WTC11 (cell line): Measurements from ENCODE around the gene TNIP2. TPM values are rescaled to one million over a fixed set of nuclear protein-coding genes. Genes with fewer than 3 reads are reported as not detected.
A peak's percentile ranks its signal among the peaks of the same experiment; 100 is the strongest.

Experiments
- ATAC-seq: fragments of 200-7000 bp; cut with Tn5 transposase; 2 replicates; pipeline ENCODE4 v1.10.0; 2021; ENCODE audit warnings: mild to moderate bottlenecking, moderate library complexity
- CTCF ChIA-PET: fragments of 300-600 bp; sonication (Branson Sonifier 250); formaldehyde crosslinking; loops from one replicate; lab custom pipeline; 2021; ENCODE audit warnings: antibody characterized with exemption; lab: Charles Lee
- POLR2A ChIA-PET: fragments of 350-600 bp; sonication (Branson Sonifier 250); formaldehyde crosslinking; loops from one replicate; lab custom pipeline; 2021; ENCODE audit warnings: antibody characterized with exemption; lab: Charles Lee
- DNase-seq: peaks from one replicate; pipeline ENCODE4 v3.0.0; 2021; ENCODE audit warnings: low spot score
- H3K27ac Mint-ChIP-seq: 2 replicates; pipeline ENCODE4 v1.8.0; 2021; ENCODE audit warnings: mixed read lengths
- H3K27me3 Mint-ChIP-seq: 2 replicates; pipeline ENCODE4 v1.8.0; 2021; ENCODE audit warnings: low read depth, mild to moderate bottlenecking, moderate library complexity, mixed read lengths
- H3K36me3 Mint-ChIP-seq: 2 replicates; pipeline ENCODE4 v1.8.0; 2021; ENCODE audit warnings: mixed read lengths
- H3K4me1 Mint-ChIP-seq: 2 replicates; pipeline ENCODE4 v1.8.0; 2022; ENCODE audit warnings: mixed read lengths
- H3K4me3 Mint-ChIP-seq: 2 replicates; pipeline ENCODE4 v1.8.0; 2021; ENCODE audit warnings: mild to moderate bottlenecking, moderate library complexity, mixed read lengths
- H3K9me3 Mint-ChIP-seq: 2 replicates; pipeline ENCODE4 v1.8.0; 2021; ENCODE audit warnings: mixed read lengths
- AR ChIP-seq: fragments of 250-450 bp; sonication (Bioruptor Pico); IDR thresholded peaks from 2 replicates; pipeline ENCODE4 v1.9.0; 2021; ENCODE audit warnings: mild to moderate bottlenecking
- CREM ChIP-seq: sonication (generic); formaldehyde crosslinking; IDR thresholded peaks from 2 replicates; pipeline ENCODE4 v1.8.1; 2022; ENCODE audit warnings: mild to moderate bottlenecking, missing genetic modification reagents, moderate library complexity
- ERG ChIP-seq: fragments of 250-450 bp; sonication (Bioruptor Pico); IDR thresholded peaks from 2 replicates; pipeline ENCODE4 v1.8.0; 2021; ENCODE audit warnings: mild to moderate bottlenecking
- GABPB1 ChIP-seq: sonication (generic); formaldehyde crosslinking; IDR thresholded peaks from 2 replicates; pipeline ENCODE4 v1.8.1; 2023; ENCODE audit warnings: mild to moderate bottlenecking, missing genetic modification reagents
- GTF2I ChIP-seq: fragments of 250-450 bp; sonication (Bioruptor Pico); conservative IDR thresholded peaks from 2 replicates; pipeline ENCODE4 v1.4.0; 2021; ENCODE audit warnings: mild to moderate bottlenecking
- JUN ChIP-seq: sonication (generic); formaldehyde crosslinking; IDR thresholded peaks from 2 replicates; pipeline ENCODE4 v1.8.0; 2023; ENCODE audit warnings: mild to moderate bottlenecking, missing genetic modification reagents
- MAX ChIP-seq: sonication (generic); formaldehyde crosslinking; IDR thresholded peaks from 2 replicates; pipeline ENCODE4 v1.8.0; 2022; ENCODE audit warnings: mild to moderate bottlenecking, missing genetic modification reagents
- NFE2L1 ChIP-seq: sonication (generic); formaldehyde crosslinking; IDR thresholded peaks from 2 replicates; pipeline ENCODE4 v1.8.1; 2023; ENCODE audit warnings: missing genetic modification reagents
- PRDM15 ChIP-seq: sonication (generic); formaldehyde crosslinking; IDR thresholded peaks from 2 replicates; pipeline ENCODE4 v1.8.0; 2022; ENCODE audit warnings: missing genetic modification reagents
- SOX15 ChIP-seq: fragments of 250-450 bp; sonication (Bioruptor Pico); IDR thresholded peaks from 2 replicates; pipeline ENCODE4 v1.9.0; 2021; ENCODE audit warnings: mild to moderate bottlenecking
- TP53 ChIP-seq: sonication (generic); formaldehyde crosslinking; IDR thresholded peaks from 2 replicates; pipeline ENCODE4 v1.8.1; 2023; ENCODE audit warnings: mild to moderate bottlenecking, missing genetic modification reagents
- USF2 ChIP-seq: sonication (generic); formaldehyde crosslinking; IDR thresholded peaks from 2 replicates; pipeline ENCODE4 v1.8.1; 2023; ENCODE audit warnings: mild to moderate bottlenecking, missing genetic modification reagents, moderate library complexity
- total RNA-seq: library from RNA; stranded (reverse); gene quantifications from 3 replicates; pipeline ENCODE4 v1.2.3, GENCODE V29; 2021
- TF ChIP-seq, protein P1 (sequence below): fragments of 250-450 bp; sonication (Bioruptor Pico); IDR thresholded peaks from 2 replicates; pipeline ENCODE4 v1.9.0; 2021; ENCODE audit warnings: moderate library complexity, mild to moderate bottlenecking, inconsistent platforms, borderline replicate concordance
- TF ChIP-seq, protein P2 (sequence below): sonication (generic); formaldehyde crosslinking; IDR thresholded peaks from 2 replicates; pipeline ENCODE4 v1.8.1; 2022; ENCODE audit warnings: low read depth, mild to moderate bottlenecking, moderate library complexity, missing genetic modification reagents, borderline replicate concordance
- TF ChIP-seq, protein P3 (sequence below): sonication (generic); formaldehyde crosslinking; IDR thresholded peaks from 2 replicates; pipeline ENCODE4 v1.8.1; 2022; ENCODE audit warnings: low read depth, missing genetic modification reagents, borderline replicate concordance
- TF ChIP-seq, protein P4 (sequence below): fragments of 200-600 bp; IDR thresholded peaks from 2 replicates; pipeline ENCODE4 v1.8.0; 2022; ENCODE audit warnings: antibody characterized with exemption

TNIP2 gene
- total RNA-seq, 1 experiment from 2014 or later: 44.4 TPM

DNA sequence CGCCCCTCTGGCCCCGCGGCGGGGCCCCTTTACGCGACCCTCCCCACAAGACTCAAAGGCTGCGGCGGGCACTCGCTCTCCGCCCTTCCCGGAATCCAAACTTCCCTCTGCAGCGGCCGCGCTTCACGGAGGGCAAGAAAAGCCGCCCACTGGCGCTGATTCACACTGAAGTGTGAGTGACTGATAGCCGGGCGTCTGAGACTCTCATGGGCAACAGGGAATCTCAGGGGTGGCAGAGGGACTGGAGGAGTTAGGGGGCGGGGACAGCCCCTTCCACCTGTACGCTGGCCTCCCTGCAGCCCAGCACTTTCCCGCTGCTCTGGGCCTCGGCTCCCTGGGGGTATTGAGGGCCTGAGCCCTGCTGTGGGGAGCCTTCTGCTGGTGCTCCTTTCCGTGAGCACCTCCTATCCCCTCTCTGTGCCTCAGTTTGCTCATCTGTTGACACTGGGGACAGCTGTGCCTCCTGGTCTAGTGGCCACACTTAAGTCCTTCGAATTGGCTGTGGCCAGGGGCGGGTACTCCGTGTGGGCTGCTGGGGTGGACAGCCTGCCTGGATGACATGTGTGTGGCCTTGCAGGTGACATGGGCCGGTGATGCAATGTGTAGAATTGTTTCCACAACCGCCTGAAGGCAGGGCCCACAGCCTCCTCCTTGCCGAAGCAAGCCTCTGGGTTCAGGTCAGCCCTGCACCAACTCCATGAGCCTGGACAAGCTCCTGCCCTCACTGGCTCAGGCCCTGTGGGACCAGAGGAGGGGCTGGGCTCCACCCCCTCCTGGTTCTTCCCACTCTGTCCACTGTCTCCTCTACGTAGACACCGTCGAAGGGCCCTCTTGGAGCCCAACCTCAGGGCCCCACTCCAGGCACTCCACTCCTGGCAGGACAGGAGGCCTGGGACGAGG is 37.7 kb upstream of the TNIP2 start:
- ChIA-PET CTCF (no interaction called here), POLR2A (no interaction called here)
- Mint-ChIP-seq H3K4me3 (peak overlapping the region; percentile 76), H3K27ac (no peak overlapping the region), H3K9me3 (no peaks in the 10 kb centered on the region), H3K27me3 (peaks cover 21% of the 10 kb centered on the region), H3K36me3 (no peaks in the 10 kb centered on the region), H3K4me1 (peaks cover 22% of the 10 kb centered on the region)
- DNase-seq: peak; percentile 27
- ATAC-seq: peak; percentile 10
- TF ChIP-seq GTF2I (CRISPR knock-in tag): peak; percentile 47; the same call in 1 of the 2 replicates
- peak; percentile 100 for TF ChIP-seq GABPB1 (CRISPR knock-in tag)
- TF ChIP-seq PRDM15: peak; percentile 89
- no peak for TF ChIP-seq AR (CRISPR knock-in tag)
- TF ChIP-seq MAX (CRISPR knock-in tag): peak; percentile 54; the same call in 1 of the 2 replicates

GRCh38 chr4:2792711-2793585 is 36.8 kb upstream of the TNIP2 start, which contains the start of gene SH3BP2:
Gene SH3BP2, plus strand, starts transcription at chr4:2793085. Its CDS starts 27,533 bp downstream, at chr4:2820618.
- Mint-ChIP-seq H3K9me3 (no peaks in the 10 kb centered on the region), H3K27me3 (peaks cover 21% of the 10 kb centered on the region), H3K36me3 (no peaks in the 10 kb centered on the region), H3K27ac (no peak within 1 kb of the TSS), H3K4me3 (peak within 1 kb of the TSS; percentile 76), H3K4me1 (peaks cover 15% of the 10 kb centered on the region)
- DNase-seq (peak; percentile 88), ATAC-seq (peak; percentile 79)
- CTCF ChIA-PET: interaction anchor here (0.5 to 1.1 kb wide), 6 partner anchors 17 to 118 kb away, joined by 3 to 6 read pairs (median 4); no protein-coding TSS in a partner anchor
- POLR2A ChIA-PET: no interaction called here
- TF ChIP-seq NFE2L1 (CRISPR knock-in tag): peak; percentile 81; the same call in 1 of the 2 replicates
- peak; percentile 93; the same call in 1 of the 2 replicates for TF ChIP-seq TP53
- TF ChIP-seq SOX15 (CRISPR knock-in tag): no peak
- no peak for TF ChIP-seq ERG (CRISPR knock-in tag)
- TF ChIP-seq, protein P1, sequence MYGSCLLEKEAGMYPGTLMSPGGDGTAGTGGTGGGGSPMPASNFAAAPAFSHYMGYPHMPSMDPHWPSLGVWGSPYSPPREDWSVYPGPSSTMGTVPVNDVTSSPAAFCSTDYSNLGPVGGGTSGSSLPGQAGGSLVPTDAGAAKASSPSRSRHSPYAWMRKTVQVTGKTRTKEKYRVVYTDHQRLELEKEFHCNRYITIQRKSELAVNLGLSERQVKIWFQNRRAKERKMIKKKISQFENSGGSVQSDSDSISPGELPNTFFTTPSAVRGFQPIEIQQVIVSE (CRISPR knock-in tag): no peak
- no peak for TF ChIP-seq CREM (CRISPR knock-in tag)
- TF ChIP-seq, protein P2, sequence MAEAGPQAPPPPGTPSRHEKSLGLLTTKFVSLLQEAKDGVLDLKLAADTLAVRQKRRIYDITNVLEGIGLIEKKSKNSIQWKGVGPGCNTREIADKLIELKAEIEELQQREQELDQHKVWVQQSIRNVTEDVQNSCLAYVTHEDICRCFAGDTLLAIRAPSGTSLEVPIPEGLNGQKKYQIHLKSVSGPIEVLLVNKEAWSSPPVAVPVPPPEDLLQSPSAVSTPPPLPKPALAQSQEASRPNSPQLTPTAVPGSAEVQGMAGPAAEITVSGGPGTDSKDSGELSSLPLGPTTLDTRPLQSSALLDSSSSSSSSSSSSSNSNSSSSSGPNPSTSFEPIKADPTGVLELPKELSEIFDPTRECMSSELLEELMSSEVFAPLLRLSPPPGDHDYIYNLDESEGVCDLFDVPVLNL (CRISPR knock-in tag): no peak
- peak; percentile 85; the same call in 1 of the 2 replicates for TF ChIP-seq JUN (CRISPR knock-in tag)
- TF ChIP-seq, protein P3, sequence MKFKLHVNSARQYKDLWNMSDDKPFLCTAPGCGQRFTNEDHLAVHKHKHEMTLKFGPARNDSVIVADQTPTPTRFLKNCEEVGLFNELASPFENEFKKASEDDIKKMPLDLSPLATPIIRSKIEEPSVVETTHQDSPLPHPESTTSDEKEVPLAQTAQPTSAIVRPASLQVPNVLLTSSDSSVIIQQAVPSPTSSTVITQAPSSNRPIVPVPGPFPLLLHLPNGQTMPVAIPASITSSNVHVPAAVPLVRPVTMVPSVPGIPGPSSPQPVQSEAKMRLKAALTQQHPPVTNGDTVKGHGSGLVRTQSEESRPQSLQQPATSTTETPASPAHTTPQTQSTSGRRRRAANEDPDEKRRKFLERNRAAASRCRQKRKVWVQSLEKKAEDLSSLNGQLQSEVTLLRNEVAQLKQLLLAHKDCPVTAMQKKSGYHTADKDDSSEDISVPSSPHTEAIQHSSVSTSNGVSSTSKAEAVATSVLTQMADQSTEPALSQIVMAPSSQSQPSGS (CRISPR knock-in tag): no peak; the same call in 1 of the 2 replicates
- TF ChIP-seq GTF2I (CRISPR knock-in tag): no peak
- peak; percentile 70 for TF ChIP-seq USF2 (CRISPR knock-in tag)
- TF ChIP-seq, protein P4, sequence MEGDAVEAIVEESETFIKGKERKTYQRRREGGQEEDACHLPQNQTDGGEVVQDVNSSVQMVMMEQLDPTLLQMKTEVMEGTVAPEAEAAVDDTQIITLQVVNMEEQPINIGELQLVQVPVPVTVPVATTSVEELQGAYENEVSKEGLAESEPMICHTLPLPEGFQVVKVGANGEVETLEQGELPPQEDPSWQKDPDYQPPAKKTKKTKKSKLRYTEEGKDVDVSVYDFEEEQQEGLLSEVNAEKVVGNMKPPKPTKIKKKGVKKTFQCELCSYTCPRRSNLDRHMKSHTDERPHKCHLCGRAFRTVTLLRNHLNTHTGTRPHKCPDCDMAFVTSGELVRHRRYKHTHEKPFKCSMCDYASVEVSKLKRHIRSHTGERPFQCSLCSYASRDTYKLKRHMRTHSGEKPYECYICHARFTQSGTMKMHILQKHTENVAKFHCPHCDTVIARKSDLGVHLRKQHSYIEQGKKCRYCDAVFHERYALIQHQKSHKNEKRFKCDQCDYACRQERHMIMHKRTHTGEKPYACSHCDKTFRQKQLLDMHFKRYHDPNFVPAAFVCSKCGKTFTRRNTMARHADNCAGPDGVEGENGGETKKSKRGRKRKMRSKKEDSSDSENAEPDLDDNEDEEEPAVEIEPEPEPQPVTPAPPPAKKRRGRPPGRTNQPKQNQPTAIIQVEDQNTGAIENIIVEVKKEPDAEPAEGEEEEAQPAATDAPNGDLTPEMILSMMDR: no peak
